ENCODE data around the gene ITSN2.
"Not testable (repeated sequence)": the region's sequence is repeated elsewhere in the genome, so short reads cannot be mapped to it uniquely, and the experiment has no call there.

ITSN2 gene

DNA sequence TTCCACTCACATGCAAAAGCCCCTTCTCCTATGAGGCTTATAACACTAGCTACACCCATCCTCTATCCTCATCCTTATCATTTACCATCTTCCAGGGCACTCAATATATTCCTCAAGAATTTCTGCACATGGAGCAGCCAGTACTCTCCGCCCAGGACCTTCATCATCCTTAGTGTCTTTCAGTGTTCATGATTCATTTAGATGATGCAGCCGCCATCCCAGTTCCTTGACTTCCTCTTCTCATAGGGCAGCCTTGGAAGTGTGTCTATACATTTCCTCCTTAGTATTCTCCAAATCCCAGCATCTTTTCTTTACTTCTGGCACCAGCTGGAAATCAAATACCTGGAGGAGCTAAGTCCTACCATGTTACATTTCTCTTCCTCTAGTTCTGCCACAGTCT lies 3.0 kb upstream of the ITSN2 start:
- no peak for DNase-seq (ENCODE audit: low read depth in 2 of 2)

DNA sequence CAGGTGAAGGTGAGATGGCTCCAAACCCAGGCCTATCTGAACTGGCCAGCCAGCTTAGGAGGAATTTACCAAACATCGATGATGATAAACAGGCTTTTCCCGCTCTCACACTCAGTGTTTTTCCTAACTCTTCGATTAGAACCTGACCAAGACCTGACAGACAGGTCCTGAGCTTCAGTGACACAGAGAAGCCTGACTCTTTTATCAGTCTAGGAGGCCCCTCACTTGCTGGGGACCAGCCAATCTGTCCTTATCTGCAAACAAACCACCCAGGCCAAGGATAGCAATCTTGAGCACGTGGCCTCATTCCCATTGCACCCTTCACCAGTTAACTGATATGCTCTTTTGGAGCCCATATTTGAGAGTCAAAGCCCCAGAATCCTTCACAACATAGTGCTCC lies 1.9 kb upstream of the ITSN2 start:
- no peak for DNase-seq (ENCODE audit: low read depth in 2 of 2)

GRCh38 chr2:24360963-24361330 lies 611 bp upstream of the ITSN2 start:
- DNase-seq (ENCODE audit: low read depth in 2 of 2) = no peak

GRCh38 chr2:24359129-24360049 lies 947 bp downstream of the ITSN2 start:
- peak; percentile 21 to 47 for DNase-seq (ENCODE audit: low read depth in 2 of 2)

DNA sequence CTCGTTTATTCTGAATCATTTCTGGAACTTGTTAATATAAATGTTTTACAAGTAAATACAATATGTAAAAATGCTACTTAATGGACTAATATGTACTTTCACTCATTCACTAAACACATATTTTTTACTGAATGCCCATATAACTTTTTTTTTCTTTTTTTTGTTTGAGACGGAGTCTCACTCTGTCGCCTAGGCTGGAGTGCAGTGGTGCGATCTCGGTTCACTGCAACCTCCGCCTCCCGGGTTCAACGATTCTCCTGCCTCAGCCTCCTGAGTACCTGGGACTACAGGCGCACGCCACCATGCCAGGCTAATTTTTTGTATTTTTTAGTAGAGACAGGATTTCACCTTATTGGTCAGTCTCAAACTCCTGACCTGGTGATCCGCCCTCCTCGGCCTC lies 2.6 kb downstream of the ITSN2 start:
- DNase-seq (ENCODE audit: low read depth in 2 of 2) = not testable (repeated sequence)

- not testable (repeated sequence) for DNase-seq (ENCODE audit: low read depth in 2 of 2)
Observed at GRCh38 chr2:24357115-24357514, 3.2 kb downstream of the ITSN2 start.

DNA sequence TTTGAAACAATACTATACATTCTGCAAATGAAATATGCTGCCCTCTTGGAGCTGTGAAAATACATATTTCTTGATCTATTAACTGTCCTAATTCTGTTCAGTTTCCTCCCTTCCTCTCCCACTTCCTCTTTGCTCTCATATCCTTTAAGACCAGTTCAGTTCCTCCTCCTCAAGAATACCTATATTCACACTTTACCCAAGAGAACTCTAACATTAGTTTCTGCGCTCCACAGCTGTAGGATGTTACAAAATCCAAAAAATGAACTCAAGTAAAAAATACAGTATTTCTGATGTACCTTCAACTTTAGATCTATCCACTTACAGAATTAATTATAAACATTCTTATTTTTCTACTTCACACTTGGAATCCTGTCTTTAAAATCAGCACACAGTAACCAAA lies 5.4 kb downstream of the ITSN2 start:
- DNase-seq (ENCODE audit: low read depth in 2 of 2) = no peak

DNA sequence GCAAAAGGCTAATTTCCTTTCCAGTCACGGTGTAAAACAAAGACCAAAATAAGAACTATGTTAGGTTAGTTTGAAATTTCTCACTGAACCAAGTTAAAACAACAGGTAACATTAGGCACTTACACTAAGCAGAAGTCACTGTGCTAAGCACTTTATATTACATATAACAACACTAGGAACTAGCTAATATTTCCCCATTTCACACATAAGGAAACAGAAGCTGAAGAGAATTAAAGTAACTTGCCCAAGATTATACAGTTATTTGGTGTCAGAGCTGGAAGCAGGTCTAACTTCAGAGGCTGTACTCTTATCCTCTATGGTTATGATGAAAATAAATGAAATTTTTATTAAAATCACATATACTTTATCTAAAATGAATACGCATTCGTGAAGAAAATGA lies 5.9 kb downstream of the ITSN2 start:
- DNase-seq (ENCODE audit: low read depth in 2 of 2) = no peak

DNA sequence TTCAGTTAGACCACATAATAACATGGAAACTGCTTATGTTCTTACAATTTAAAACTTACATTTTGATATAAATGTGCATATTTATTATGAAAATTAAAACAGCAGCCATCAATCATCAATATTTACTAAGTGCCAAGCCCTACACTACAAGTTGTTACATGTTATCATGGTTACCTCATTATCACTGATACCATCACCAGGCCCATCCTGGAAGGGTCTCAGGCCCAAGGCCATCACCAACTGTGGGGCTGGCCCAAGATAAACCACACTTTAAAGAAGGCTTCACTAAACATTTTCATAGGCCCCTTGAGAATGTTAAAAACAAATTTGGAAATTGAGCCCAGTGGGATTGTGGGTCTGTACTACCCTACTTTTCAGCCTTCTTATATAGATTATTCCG lies 6.4 kb downstream of the ITSN2 start:
- DNase-seq (ENCODE audit: low read depth in 2 of 2) = no peak

GRCh38 chr2:24353364-24353763 lies 7.0 kb downstream of the ITSN2 start:
- DNase-seq (ENCODE audit: low read depth in 2 of 2) = no peak

GRCh38 chr2:24352664-24353063 lies 7.7 kb downstream of the ITSN2 start:
- DNase-seq (ENCODE audit: low read depth in 2 of 2) = no peak

DNA sequence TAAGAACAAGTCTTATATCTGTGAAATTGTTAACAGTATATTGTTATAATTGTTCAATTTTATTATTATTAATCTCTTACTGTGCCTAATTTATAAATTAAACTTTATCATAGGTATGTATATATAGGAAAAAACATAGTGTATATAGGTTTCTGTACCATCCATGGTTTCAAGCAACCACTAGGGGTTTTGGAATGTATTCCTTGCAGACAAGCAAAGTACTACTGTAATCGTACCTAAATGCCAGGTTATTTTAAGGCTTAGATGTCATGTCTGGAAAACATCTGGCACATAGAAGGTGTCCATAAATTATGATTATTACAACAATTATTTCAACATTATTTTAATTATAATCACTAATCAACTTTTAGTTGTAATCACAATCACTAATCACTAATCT lies 8.4 kb downstream of the ITSN2 start:
- no peak for DNase-seq (ENCODE audit: low read depth in 2 of 2)

DNA sequence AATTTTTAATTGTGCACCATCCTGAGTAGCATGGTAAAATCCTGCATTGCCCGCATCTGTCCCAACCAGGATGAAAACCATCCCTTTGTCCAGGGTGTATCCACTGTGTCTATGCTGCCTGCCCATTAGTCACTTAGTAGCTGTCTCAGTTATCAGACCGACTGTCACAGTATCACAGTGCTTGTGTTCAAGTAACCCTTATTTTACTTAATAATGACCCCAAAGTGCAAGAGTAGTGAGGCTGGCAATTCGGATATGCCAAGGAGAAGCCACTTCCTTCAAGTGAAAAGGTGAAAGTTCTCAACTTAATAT lies 8.8 kb downstream of the ITSN2 start:
- no peak for DNase-seq (ENCODE audit: low read depth in 2 of 2)

GRCh38 chr2:24350826-24351626 lies 9.3 kb downstream of the ITSN2 start:
- no peak for DNase-seq (ENCODE audit: low read depth in 2 of 2)

DNA sequence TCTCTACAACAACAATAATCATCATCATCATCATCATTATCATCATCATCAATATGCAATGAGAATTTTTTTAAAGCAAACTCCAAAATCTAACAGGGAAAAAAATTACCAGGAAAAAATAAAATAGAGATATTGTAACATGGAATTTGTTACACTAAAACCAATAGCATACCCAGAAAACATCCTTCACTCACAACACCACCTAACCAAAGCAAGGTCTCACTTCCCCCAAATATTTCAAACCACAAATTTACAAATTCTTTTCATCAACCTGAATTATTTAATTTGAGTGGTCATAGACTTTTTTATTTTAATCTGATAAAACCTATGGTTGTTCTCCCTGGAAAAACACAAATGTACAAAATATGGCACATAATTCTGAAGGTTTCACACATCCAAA lies 11.2 kb downstream of the ITSN2 start:
- DNase-seq (ENCODE audit: low read depth in 2 of 2) = no peak

GRCh38 chr2:24345937-24346336 lies 14.4 kb downstream of the ITSN2 start:
- DNase-seq (ENCODE audit: low read depth in 2 of 2) = no peak

DNA sequence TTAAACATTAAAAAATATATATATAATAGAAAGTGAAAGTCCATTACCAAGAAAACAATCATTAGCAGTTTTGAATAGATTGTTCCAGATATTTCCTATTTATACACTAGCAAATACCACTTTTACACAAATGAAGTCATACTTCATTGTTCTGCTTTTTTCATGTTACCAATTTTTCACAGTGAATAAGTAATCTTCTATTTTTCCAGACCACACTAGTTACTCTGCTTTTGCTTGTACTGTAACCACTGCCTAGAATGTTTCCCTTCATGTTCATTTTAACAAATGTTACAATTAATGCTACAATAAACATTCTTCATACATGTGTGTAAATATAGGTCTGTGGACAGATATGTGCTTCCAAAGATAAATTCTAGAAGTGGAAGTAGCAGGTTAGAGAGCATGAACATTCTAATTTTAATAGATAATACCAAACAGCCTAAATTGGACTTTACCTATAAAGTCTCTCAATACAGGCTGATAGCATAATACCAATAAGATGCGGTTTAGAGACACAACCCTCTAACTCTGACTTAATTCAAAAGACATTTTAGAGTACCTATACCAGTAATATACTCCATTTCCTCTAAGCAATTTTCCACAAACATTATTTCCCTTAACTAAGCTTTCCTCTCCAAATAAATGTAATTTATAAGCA lies 17.0 kb downstream of the ITSN2 start:
- DNase-seq (ENCODE audit: low read depth in 2 of 2) = no peak

- DNase-seq (ENCODE audit: low read depth in 2 of 2) = no peak
Observed at GRCh38 chr2:24342110-24342910, 18.0 kb downstream of the ITSN2 start.

DNA sequence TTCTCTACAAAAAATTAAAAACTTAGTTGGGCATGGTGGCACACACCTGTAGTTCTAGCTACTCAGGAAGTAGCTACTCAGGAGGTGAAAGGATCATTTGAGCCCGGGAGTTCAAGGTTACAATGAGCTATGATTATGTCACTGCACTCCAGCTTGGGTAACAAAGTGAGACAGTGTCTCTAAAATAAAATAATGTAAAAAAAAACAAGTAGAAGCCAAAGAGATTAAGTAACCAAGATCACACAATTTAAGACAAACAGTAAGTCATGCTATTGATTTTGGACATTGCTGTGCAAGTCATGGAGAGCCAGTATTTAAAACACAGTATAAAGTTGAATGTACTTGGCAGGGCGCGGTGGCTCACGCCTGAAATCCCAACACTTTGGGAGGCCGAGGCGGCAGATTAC lies 20.5 kb downstream of the ITSN2 start:
- DNase-seq (ENCODE audit: low read depth in 2 of 2) = no peak

GRCh38 chr2:24339098-24339497 lies 21.2 kb downstream of the ITSN2 start:
- DNase-seq (ENCODE audit: low read depth in 2 of 2) = not testable (repeated sequence)

DNA sequence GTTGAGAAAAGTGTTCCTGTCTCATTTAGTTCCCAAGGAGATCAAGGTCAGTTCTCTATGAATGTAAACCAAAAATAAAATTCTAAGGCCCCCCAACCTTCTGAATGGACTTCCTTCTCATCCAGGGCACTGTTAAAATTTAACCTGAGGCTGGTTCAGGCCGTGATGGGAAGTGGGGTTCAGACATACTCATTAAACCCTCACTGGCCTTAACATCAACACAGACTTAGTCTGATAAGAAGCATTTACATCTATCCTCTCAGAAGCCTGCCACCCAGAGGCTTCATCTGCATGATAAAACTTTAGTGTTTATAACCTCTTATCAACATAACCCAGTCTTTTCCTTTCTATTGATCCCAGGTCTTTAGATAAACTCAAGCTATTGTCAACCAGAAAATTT lies 22.4 kb downstream of the ITSN2 start:
- DNase-seq (ENCODE audit: low read depth in 2 of 2) = no peak

GRCh38 chr2:24336811-24337210 lies 23.5 kb downstream of the ITSN2 start:
- no peak for DNase-seq (ENCODE audit: low read depth in 2 of 2)

Measured in stimulated activated CD4-positive, alpha-beta T cell treated with anti-CD3 and anti-CD28 coated beads, Interleukin-12 subunit alpha, Interleukin-12 subunit beta, amount 100 ng/mL, for 24 hours (primary cell).